Nucleus accumbens (tissue), 56 donors: Measurements from ENCODE around the gene CFAP157.
A peak's percentile ranks its signal among the peaks of the same experiment; 100 is the strongest.
"Not testable (repeated sequence)": the region's sequence is repeated elsewhere in the genome, so short reads cannot be mapped to it uniquely, and the experiment has no call there.

Source experiments
- DNase-seq, 56 donors: peaks; one replicate each; lab custom pipeline; 2025; lab: John Stamatoyannopoulos, UW

CFAP157 gene

DNA sequence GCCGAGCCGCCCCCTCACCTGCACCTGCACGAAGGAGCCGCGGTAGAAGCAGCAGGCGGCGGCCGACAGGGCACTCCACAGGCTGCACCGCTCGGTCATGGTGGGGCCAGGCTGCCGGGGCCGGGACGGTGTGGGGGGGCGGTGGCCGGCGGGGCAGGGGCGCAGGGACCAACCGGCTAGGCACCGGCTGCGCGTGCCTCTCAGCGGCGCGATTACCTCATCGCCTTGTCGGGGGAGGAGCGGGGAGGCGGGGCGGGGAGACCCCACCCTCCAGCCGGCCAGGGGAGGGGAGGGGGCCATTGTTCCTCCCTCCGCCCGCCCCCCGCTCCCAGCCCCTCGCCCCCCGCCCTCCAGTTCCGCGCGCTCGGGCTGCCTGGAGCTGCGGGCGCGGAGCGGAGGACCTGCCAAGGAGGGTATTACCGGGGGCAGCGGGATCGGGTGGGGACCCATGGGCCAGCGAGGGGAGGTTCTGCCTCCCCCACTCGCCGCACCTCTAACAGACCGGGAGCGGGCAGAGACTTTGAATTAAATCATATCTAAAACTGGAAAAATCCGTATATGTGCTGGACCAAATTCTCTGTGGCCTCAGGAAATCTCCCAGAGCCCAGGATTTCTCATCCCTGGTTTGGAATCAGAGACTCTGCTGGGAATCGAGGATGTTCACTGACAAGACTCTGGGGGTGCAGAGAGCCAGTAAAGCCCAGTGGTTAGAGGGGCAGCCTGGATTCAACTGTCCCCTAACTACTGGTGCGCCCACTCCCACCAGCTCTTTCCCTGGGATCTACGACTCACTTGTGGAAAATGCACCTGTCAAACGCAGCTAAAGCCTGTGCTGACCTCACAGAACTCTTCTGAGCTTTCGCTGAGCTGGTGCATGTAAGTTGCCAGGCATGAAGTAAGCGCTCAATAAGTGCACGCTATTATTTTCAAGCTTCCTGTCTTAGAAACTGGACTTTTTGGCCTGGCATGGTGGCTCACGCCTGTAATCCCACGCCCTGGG lies 48.6 kb downstream of the CFAP157 start:
- peak in 6 of 56 donors; percentile 16 to 51 (median 19) for DNase-seq

DNA sequence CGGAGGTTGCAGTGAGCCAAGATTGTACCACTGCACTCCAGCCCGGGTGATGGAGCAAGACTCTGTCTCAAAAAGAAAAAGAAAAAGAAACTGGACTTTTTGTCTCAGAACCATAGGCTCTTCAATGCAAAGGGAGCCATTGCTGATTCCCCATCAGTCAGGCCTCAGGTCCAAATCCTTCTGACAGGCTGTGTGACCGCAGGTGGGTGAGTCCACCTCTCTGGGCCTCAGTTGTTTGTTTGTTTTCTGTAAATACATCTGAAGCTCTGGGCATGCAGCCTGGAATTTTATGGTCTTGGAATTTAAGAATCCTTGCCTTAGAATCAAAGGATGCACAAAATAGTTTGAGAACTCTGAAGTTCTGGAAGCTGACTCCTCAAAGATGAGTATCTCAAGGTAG lies 49.4 kb downstream of the CFAP157 start:
- no peak for DNase-seq

GRCh38 chr9:127756776-127757175 lies 50.0 kb downstream of the CFAP157 start:
- not testable (repeated sequence) for DNase-seq

GRCh38 chr9:127758843-127759242 lies 52.1 kb downstream of the CFAP157 start:
- DNase-seq: no peak

- no peak for DNase-seq
These were observed 54.3 kb downstream of the CFAP157 start for GRCh38 chr9:127761061-127761460.

DNA sequence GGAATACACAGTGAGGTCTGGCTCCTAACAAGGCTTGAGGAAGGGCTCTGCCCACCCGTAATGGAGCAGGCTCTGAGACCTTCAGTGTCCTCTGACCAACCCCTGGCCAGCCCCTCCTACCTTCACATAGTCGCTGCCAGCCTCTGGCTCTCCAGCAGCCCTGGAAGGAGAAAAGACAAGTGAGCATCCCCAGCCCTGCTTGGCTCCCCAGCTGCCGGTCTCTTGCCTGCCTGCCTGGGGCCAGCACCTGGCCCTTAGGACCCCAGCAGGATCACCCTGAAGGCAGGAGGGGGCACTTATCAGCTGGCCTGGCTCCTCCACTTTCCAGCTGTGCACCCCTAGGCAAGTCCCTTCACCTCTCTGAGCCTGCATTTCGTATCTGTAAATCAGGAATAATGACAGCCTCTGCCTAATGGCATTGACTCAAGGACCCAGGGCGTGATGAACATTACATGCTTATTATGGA lies 54.7 kb downstream of the CFAP157 start:
- no peak for DNase-seq

DNA sequence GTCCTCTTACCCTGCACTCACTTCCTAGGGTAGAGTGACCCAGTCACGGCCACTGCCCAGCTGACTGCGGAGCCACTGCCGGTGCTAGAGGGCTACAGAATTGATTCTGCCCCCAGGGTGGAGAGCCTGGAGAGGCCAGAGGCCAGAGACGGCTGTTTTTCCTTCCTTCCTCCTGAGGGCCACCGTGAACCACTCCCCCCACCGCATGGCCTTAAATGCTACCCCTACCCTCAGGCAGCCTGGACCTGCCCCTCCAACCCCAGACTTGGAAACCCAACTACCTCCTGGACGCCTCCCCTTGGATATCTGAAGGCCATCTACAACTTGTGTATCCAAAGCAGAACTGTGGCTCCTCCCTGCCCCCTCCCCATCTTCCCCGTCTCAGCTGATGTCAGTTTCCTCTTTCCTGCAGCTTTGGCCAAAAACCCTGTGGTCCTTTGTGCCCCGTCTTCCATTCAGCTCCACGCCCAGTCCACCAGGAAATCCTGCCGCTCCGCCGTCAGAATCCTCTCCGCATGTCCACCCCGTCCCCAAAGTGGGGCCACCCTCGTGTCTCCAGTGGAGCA lies 55.4 kb downstream of the CFAP157 start:
- peak in 1 of 56 donors; percentile 11 for DNase-seq

DNA sequence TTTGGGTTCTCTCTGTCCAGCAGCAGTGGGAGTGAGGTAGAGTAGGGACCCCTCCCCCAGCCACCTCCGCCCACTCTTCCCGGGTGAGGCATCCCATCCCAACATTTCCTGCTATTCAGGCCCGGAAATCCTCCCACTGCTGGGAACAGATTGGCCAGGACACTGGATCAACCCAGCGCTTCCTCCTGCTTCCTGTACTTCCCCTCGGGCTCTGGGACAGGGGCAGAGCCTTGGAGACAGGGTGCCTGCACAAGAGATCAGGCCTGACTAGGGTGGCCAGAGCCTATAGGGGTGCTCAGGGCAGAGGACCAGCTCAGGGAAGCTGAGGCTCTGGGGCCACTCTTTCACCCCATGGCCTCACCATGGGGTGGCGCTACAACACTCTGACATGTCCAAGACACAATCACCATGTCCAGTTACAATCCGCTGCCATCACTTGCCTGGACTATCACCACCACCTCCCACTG lies 57.2 kb downstream of the CFAP157 start:
- DNase-seq: peak in 3 of 56 donors; percentile 18 to 23 (median 21)

DNA sequence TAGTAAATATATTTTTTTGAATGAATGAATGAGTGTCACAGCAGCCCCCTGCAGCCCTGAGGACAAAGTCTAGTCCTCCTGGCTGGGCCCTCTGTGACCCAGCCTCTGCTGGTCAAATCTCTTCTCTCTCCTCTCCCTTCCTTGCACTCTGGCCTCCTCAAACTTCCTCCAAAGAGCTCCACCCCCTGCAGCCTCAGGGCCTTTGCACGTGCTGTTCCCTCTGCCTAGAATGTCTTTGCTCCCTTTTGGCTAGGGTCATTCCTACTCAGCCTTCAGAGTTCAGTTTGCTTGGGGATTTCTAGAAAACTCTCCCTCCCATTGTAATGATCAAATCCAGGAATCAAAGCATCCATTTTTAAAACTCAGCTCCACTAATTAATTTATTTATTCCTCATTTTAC lies 58.6 kb downstream of the CFAP157 start:
- DNase-seq: no peak
